ENCODE results near the gene PRR36.

- TF ChIP-seq SMAD5 (IDR thresholded peaks at IDR 0.05; ENCODE audit: low read depth) = no peak
- TF ChIP-seq MXI1 (IDR thresholded peaks at IDR 0.05; ENCODE audit: low read depth, low read length) = no peak
- no peak for TF ChIP-seq EP300 (IDR thresholded peaks at IDR 0.05; ENCODE audit: borderline replicate concordance in 1 of 2, control insufficient read depth in 1 of 2, low read depth in 2 of 2, low read length in 2 of 2)
- TF ChIP-seq RAD21 (IDR thresholded peaks at IDR 0.05; ENCODE audit: insufficient read depth, low read depth, low read length) = no peak
- TF ChIP-seq POLR2AphosphoS5 (IDR thresholded peaks at IDR 0.05; ENCODE audit: low read length) = no peak
- TF ChIP-seq EGR1 (IDR thresholded peaks at IDR 0.05; ENCODE audit: borderline replicate concordance in 1 of 2, low read depth in 2 of 2, low read length in 2 of 2) = no peak
- no peak for TF ChIP-seq IKZF1 (conservative IDR thresholded peaks at IDR 0.05)
- no peak for TF ChIP-seq SKIL (IDR thresholded peaks at IDR 0.05; ENCODE audit: low read depth, poor library complexity, severe bottlenecking)
Observed at GRCh38 chr19:7916955-7917266, 42.7 kb upstream of the PRR36 start.
